Stimulated activated CD8-positive, alpha-beta memory T cell treated with anti-CD3 and anti-CD28 coated beads, Interleukin-15, amount 100 ng/mL, for 1 hour (primary cell): ENCODE data around the gene WDR64.
"Not testable (repeated sequence)": the region's sequence is repeated elsewhere in the genome, so short reads cannot be mapped to it uniquely, and the experiment has no call there.

Experiments used
- DNase-seq: peaks from one replicate; pipeline ENCODE4 v3.0.0-alpha.2; 2020; ENCODE audit warnings: low read depth

The WDR64 gene

DNA sequence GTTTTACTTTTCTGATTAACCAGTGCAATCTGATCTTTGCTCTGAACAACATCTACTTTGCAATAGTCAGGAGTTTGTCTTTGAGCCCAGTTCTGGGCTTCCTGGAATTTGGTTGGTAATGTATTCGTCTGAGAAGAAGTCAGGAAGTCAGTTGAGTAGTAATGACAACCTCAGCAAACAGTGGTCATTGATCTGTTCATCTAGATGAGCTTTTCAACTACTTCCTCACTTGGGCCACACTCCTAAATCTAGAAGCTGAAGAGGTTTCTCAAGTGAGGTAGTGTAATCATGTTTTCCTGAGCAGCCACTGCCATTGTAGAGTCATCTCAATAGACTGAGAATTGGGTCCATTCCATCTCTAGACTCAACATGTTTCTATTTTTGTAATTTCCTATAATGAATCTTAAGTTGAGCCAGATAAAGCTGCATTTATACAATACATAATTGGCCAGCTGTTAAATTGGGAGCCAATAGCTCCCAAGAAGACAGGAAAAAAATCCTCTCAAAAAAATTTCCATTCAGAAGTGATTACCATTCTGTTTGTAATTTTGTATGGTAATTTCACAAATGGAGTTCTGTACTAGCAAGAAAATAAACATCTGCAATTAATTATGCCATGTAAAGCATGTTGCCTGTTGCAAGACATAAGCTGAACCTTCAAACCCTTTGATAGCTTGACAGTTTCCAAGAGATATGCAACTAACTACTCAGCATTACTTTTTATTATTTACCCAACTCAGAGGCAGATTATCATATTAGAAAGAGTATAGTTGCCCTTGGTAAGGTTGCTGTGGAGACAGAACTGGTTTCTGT, 49.6 kb downstream of the WDR64 start:
- DNase-seq, result no peak

DNA sequence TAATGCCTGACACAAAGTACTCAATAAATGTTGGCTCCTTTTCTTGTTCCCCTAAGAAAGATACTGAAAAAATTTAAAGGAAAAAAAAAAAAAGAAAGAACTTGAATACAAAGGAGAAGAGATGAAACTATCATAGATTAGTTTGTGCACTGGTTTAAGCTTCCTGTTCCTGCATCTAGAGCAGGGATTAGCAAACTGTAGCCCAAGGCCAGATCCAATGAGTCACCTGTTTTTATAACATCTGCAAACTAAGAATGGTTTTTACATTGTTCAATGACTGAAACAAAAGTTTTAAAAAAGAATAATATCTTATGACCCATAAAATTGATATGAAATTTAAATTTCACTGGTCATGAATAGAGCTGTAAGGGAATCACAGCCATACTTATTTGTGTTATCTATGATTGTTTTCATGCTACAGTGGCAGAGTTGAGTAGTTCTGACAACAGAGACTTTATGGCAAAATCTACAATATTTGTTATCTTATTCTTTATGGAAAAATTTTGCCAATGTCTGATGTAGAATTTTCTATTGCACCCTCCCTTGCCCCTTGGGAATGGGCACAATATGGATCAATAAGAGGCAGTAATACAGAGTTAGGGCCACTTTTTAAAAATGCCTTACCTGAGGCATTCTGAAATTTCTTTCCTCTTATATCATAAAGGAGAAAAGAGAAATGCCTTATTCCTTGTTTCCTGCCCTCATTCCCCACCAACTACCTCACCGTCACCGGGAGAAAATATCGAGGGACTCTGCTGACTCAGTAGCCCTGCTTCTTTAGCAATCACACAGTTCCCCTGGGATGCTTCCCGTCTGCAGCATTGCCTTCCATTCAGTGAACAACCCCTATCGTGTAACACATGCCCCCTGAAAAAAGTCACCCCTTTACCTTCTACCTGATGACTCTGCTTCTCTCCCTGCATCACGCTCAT, 50.6 kb downstream of the WDR64 start:
- no peak for DNase-seq

DNA sequence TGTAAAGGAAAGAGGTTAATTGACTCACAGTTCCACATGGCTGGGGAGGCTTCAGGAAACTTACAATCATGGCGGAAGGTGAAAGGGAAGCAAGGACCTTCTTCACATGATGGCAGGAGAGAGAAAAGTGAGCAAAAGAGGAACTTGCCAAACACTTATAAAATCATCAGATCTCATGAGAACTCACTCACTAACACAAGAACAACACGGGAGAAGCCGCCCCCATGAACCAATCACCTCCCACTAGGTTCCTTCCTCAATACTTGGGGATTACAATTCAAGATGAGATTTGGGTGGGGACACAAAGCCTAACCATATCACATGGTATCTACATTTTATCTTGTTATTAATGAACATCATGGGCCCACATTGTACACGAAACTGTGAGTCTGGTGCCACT, 51.7 kb downstream of the WDR64 start:
- DNase-seq, result not testable (repeated sequence)

DNA sequence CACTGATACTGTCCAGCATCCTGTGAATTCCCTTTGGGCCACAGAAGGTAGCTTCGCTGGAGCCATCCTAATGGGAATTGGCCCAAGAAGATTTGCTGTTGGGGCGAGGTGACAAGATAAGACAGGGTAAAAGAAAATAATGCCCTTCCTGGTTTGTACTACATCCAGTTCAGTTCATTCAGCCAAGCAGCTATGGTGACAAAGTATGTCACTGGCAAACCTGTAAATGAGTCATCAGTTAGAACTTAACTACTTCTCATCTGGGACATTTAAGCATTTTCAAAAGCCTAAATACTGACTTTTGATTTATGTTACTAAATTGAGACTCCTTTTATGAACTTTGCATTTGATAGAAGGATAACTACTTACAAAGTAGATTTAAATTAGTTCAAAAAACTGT, 54.2 kb downstream of the WDR64 start:
- DNase-seq, result no peak

DNA sequence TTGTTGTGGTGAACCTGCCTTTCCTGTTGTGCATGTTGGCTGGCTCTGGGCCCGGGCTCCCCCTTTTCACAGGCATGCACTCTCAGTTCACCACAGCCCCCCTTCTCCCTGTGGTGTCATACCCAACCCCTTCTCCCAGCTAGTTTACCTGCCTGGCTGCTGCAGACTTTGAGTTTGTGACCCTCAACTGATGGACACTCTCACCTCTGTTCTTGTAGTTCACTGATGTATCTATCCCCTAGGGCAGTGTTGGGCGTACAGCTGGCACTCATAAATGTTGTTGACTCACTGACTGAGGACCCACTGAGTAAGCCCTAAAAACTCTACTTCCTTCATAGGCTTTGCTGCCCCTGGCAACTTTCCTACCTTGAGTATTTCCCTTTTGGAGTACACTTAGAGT, 54.9 kb downstream of the WDR64 start:
- DNase-seq, result no peak

DNA sequence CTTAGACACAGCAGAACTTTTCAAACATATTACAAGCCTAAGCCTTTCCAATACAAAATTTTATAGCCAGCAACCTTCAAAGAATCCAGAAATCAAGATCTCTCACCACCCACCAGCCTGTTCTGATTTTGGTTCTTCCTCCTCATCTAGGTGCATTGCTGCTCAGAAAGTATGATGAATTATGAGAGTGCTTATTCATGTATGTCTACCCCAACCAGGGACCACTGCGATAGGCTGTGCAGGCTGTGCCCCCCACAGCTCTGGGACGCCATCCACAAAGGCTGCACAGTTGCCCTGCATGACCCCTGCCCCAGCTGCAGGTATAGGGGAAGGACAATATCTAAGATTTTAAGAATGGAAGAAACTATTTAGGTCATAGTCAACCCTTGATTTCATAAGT, 55.4 kb downstream of the WDR64 start:
- no peak for DNase-seq

DNA sequence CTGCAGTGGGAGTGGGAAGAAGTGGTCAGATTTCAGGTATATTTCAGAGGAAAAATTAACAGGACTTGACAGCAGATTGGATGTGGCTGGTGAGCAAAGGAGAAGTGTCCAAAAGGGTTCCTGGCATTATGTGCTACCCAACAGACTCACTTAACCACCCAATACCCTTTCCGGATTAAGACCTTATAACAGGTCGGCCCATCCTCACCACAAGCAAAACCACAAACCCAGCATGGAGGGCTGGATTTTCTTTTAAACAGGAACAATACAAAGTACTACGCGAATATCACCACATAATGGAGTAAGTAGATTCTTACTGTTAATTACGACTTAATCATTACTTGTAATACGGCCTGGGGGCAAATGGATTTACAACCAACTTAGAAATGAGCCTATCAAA, 59.2 kb downstream of the WDR64 start:
- no peak for DNase-seq

DNA sequence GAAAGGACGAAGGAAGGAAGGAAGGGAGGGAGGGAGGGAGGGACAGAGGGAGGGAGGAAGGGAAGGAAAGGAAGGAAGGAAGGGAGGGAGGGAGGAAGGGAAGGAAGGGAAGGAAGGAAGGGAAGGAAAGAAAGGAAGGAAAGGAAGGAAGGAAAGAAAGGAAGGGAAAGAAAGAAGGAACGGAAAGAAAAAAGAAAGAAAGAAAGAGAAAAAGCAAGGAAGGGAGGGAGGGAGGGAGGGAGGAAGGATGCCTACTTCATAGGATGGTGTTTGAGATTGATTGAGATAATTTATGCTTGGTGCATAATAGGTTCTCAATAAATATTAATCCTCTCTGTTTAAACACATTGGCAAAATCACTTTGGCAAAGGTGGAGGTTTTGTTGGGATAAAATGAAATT, 61.2 kb downstream of the WDR64 start:
- DNase-seq, result no peak

DNA sequence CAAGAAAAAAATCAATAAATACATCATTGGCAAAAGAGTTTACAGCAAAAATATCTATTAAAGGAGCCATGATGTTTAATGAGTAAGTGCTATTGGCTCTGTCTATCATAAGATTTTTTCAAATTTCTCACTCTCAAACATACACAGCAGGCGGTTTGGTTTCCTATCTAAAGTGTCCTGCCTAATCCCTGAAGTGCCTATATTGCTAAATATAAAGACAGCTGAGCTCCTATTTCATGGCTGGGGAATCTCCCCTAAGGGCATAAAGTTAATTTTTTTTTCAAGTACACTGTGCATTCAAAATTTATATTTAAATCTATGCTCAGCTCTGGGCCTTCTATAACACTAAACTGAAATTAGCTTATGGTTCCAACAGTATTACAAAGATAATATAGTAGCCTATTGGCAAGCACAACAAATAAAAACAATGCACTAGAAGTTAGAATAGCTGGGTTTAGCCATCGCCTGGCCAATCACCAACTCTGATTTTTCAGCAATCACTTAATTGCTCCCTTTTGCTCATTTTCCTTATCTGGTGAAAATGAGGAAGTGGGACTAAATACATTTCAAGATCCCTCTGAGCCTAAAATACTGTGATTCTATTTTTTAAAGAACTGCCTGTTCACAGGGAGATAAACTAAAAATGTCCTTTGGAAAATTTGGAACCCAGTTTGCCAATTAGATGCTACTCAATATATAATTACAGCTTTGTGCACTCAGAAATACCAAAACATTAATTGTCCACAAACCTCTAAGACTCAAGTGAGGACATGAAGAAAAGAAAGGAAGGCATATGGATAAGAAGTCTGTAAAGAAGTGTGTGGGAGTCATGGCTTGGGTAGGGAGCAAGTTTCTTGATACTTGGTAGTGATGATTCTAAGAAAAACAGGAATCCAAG, 62.5 kb downstream of the WDR64 start:
- DNase-seq, result no peak

DNA sequence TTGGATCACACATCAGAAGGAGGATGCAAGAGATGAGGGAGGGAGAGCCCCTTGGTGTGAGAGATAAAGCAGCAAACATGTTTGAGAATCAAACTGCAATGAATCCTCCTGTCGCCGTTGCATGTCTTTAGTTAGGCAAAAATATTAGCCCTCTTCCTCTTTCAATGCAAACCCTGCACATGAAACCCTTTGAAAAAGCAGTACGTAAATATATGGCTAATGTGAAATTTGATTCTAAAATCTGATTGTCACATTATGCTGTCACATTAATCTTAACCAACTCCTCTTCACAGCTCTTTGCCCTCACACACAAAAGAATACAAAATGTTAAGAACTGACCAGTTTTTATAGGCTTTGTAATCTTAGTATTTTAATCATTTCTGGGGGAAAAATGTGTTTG, 63.4 kb downstream of the WDR64 start:
- no peak for DNase-seq

DNA sequence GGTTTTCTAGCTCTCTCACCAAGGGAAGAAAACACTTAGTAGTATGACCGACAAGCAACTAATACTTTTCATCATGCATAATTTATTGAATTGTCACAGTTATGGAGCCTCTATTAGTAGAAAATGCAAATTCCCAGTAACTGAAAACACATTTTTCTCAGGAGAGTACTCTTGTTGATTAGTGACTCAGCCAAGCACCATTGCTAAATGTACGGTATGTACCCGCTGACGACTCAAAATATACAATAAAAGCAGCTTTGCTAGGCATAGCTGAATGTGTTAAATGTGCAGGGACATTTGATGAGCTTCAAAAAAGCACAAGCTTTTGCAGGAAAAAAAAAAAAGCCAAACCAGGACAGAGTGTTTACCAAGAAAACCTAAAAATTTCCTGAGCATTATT, 63.9 kb downstream of the WDR64 start:
- DNase-seq, result no peak

DNA sequence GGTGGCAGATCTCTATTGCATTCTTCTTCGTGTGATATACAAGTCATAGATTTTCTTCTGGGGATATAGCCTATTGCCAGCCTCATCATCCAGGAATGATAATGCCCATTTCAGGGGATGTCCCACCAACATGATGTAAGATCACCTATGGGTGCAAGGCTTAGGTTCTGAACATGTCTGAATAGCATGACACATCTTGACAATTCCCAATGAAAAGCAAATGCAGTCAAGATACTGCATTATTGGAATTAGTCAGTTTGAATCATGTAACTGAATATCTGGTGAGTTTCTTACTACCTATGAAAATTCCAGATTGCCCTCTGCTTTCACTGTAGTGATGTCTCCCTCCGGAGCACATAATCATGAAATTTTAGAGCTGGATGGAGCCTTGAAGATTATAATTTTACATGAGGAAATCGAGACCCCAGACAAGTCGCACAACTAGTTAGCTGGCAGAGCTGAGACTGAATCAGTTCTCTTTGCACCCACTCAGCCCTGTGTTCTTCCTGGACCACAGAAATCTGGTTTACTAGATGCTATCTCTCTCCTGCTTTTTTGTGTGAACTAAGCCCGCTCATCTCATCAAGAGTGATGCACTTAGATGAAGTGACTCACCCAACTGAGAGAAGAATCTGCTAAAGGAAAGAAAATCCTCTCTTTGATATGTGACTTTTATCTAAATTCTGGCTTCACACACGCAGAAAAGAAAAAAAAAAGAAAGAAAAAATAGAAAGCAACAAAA, 65.0 kb downstream of the WDR64 start:
- DNase-seq, result no peak

DNA sequence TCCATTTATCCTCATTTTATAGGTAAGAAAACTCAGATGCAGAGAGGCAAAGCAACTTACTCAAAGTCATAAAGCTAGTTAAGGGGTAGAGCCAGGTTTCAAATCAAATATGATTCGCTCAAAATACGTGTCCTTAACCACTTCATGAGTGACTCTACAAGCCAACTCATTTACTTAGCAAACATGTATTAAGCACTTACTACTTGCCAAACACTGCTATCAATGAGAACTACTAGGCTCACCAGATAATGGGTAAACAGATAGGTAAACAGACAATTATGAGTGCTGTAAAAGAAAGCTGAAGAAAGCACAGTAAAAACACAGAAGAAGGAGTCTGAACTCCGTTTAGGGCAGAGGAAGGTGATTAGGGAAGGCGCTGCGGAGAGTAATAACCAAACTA, 65.9 kb downstream of the WDR64 start:
- no peak for DNase-seq

DNA sequence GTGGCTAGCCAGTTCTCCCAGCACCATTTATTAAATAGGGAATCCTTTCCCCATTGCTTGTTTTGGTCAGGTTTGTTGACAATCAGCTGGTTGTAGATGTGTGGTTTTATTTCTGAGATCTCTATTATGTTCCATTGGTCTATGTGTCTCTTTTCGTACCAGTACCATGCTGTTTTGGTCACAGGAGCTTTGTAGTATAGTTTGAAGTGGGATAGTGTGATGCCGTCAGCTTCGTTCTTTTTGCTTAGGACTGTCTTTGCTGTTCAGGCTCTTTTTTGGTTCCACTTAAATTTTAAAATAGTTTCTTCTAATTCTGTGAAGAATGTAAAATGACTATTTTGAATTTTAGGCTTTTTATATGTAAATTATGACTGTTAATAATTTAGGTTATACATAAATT, 68.9 kb downstream of the WDR64 start:
- no peak for DNase-seq

DNA sequence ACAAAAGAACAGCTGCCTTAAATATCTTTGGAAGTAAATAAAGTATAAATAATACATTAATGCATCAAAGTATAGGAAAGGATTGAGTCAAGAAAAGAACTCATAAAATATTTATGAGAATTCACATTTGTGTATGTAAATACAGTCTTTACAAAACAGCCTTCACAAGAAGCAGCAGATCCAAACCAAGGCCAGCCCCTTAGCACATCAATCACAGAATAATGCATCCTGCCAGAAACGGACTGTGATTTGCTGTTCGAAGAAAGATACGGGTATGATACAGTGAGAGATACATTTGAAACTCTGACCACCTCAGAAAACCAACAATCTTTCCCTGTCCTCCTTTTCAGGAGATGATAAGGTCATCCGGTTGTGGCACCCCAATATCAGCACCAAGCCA, 70.9 kb downstream of the WDR64 start:
- DNase-seq, result no peak

DNA sequence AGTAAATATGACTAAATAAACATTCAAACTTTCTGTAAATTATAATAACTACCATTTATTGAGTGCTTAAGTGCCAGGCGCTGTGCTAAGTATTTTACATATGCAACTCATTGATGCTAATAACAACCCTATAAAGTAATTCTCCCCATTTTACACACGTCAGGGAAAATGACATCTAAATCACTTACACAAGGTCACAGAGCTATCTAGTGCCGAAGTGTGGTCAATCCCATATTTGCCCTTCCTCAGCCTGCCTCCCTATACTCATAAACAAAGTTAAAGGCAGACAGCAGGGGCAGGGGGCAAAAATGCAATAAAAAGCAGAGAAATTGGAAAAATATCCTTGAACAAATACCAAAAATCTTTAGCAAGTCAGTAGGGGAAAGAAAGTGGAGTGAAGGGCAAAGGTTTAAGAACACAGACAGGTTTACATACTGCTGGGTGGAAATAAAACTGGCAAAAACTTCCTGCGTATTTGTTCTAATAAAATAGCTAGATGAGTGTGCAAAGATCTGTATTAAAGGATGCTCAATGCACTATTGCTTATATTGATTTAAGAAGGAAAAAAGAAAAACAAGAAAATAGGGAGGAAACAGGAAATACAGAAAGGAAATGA, 72.8 kb downstream of the WDR64 start:
- no peak for DNase-seq

DNA sequence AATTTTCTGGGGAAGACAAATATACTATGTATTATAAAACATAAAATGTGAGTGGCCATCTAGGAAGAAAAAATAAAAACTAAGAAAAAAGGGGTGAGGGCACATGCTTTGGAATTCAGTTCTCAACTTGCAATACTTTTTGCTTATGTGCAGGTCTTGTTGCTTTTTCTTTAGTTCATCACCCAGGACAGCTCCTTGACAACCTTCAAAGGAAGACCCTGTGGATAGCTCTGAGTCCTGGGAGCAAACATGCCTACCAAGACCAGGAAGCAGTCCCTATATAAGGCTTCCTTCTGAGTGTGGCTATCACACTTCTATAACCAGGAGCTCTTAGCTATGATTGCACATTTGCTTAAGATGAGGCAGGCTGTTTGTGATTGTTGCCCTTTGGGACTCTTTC, 78.0 kb downstream of the WDR64 start:
- DNase-seq, result no peak

DNA sequence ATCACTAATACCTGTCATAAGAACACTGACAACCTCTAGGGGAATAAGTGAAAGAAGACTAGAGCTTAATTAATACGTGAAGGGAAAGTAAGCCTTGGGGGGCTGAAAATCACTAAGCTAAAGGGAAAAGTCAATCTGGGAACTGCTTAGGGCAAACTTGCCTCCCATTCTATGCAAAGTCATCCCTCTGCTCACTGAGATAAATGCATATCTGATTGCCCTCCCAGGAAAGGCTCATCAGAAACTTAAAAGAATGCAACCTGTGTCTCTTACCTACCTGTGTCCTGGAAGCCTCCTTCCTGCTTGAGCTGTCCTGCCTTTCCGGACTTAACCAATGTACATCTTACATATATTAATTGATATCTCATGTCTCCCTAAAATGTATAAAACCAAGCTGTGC, 81.8 kb downstream of the WDR64 start:
- DNase-seq, result no peak

DNA sequence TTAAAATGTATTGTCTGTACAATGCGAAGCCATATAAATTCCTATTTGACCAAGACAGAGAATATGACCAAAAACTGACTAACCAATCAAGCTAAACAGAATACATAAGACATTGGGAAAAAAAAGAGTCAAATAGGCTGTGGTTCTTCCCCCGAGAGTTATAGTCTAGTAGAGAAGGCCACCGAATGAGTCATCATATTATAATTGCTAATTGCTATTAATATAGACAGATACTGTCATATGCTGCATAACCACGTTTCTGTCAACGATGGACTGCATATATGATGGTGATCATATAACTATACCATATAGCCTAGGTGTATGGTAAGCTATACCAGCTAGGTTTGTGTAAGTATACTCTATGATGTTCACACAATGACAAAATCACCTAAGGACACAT, 82.5 kb downstream of the WDR64 start:
- no peak for DNase-seq

DNA sequence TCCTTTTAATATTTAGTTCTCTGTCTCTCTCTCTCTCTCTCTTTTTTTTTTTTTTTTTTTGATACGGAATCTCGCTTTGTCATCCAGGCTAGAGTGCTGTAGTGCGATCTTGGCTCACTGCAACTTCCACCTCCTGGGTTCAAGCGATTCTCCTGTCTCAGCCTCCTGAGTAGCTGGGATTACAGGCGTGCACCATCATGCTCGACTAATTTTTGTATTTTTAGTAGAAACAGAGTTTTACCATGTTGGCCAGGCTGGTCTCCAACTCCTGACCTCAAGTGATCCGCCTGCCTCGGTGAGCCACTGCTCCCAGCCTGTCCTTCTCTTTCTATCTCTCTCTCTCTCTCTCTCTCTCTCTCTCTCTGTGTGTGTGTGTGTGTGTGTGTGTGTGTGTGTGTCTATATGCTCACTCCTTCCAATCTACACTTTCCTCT, 83.4 kb downstream of the WDR64 start:
- not testable (repeated sequence) for DNase-seq

DNA sequence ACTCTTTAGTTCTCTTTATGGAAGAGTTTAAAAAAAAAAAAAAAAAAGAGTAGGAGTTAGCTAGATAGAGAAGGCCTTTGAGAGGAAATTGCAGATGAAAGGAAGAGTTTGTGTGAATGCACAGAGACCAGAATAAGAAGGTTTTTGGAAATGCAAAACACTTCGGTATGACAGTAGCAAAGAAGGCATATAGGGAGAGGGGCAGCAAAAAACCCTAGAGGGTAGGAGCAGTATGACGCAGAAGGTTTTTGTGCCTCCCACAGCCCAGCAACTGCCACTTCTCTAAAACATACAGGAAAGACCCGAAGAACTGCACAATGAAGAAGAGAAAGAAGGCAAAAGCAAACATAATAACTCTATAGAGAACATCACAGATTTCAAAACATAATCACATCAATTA, 84.3 kb downstream of the WDR64 start:
- DNase-seq, result no peak
